Activated CD8-positive, alpha-beta memory T cell treated with anti-CD3 and anti-CD28 coated beads for 4 hours (primary cell): ENCODE results near the gene FMN2.
"Not testable (repeated sequence)": the region's sequence is repeated elsewhere in the genome, so short reads cannot be mapped to it uniquely, and the experiment has no call there.

ENCODE experiments used
- DNase-seq, 2 donors: peaks; one replicate each; pipeline ENCODE4 v3.0.0-alpha.2; 2020; ENCODE audit warnings: low read depth in 2 of 2

FMN2 gene

GRCh38 chr1:240362826-240363225 is 271.1 kb downstream of the FMN2 start:
- no peak for DNase-seq

GRCh38 chr1:240363315-240363714 is 271.6 kb downstream of the FMN2 start:
- no peak for DNase-seq

GRCh38 chr1:240363914-240364313 is 272.2 kb downstream of the FMN2 start:
- no peak for DNase-seq

- DNase-seq, result no peak
Observed at GRCh38 chr1:240366636-240367035, 275.0 kb downstream of the FMN2 start.

GRCh38 chr1:240385551-240385950 is 293.9 kb downstream of the FMN2 start:
- DNase-seq, result no peak

GRCh38 chr1:240385985-240386978 is 294.6 kb downstream of the FMN2 start:
- DNase-seq, result no peak

- DNase-seq, result no peak
Observed at GRCh38 chr1:240387051-240387450, 295.4 kb downstream of the FMN2 start.

GRCh38 chr1:240391660-240392260 is 300.1 kb downstream of the FMN2 start:
- no peak for DNase-seq

- DNase-seq, result no peak
Observed at GRCh38 chr1:240394353-240394752, 302.7 kb downstream of the FMN2 start.

- DNase-seq, result no peak
Observed at GRCh38 chr1:240395336-240395735, 303.7 kb downstream of the FMN2 start.

GRCh38 chr1:240399381-240399780 is 307.7 kb downstream of the FMN2 start:
- no peak for DNase-seq

GRCh38 chr1:240401731-240402130 is 310.0 kb downstream of the FMN2 start:
- no peak for DNase-seq

- no peak for DNase-seq
Observed at GRCh38 chr1:240402326-240402725, 310.6 kb downstream of the FMN2 start.

- DNase-seq, result no peak
Observed at GRCh38 chr1:240404286-240404685, 312.6 kb downstream of the FMN2 start.

GRCh38 chr1:240405751-240406150 is 314.1 kb downstream of the FMN2 start:
- no peak for DNase-seq

- DNase-seq, result no peak
Observed at GRCh38 chr1:240407407-240407806, 315.7 kb downstream of the FMN2 start.

GRCh38 chr1:240409615-240410014 is 317.9 kb downstream of the FMN2 start:
- no peak for DNase-seq

- no peak for DNase-seq
Observed at GRCh38 chr1:240413732-240414131, 322.0 kb downstream of the FMN2 start.

GRCh38 chr1:240414237-240414636 is 322.6 kb downstream of the FMN2 start:
- no peak for DNase-seq

GRCh38 chr1:240415011-240415410 is 323.3 kb downstream of the FMN2 start:
- DNase-seq, result not testable (repeated sequence)

- no peak for DNase-seq
Observed at GRCh38 chr1:240415532-240415931, 323.8 kb downstream of the FMN2 start.

GRCh38 chr1:240417317-240417716 is 325.6 kb downstream of the FMN2 start:
- DNase-seq, result no peak

GRCh38 chr1:240420766-240421165 is 329.1 kb downstream of the FMN2 start:
- no peak for DNase-seq
